ENCODE data around the gene BAZ2B. TPM values are rescaled to one million over a fixed set of nuclear protein-coding genes. Genes with fewer than 3 reads are reported as not detected.

The BAZ2B gene
- total RNA-seq, 1 experiment from 2014 or later = 54.9 TPM

GRCh38 chr2:159411460-159411859 lies 204.9 kb downstream of the BAZ2B start:
- Histone ChIP-seq H4K91ac (ENCODE audit: insufficient read length, low read depth, low read length) (no peak overlapping the region), H3K79me2 (ENCODE audit: insufficient read depth, low read length) (no peaks in the 10 kb centered on the region), H2BK15ac (ENCODE audit: low read depth, low read length) (no peak overlapping the region), H3K14ac (ENCODE audit: insufficient read depth, low read length) (no peak overlapping the region), H3K27me3 (ENCODE audit: insufficient read depth, low read length) (no peaks in the 10 kb centered on the region), H2BK12ac (ENCODE audit: insufficient read length, low read depth, low read length) (no peak overlapping the region), H2AFZ (ENCODE audit: low read length) (no peak overlapping the region), H4K5ac (ENCODE audit: insufficient read length, low read depth, low read length) (no peak overlapping the region), H3T11ph (ENCODE audit: low read length) (no peak overlapping the region), H3K4ac (ENCODE audit: low read depth, low read length) (no peak overlapping the region), H4K8ac (replicated peaks; ENCODE audit: insufficient read length, low read depth, low read length) (no peak overlapping the region), H4K20me1 (ENCODE audit: control insufficient read depth, insufficient read depth, insufficient read length) (no peaks in the 10 kb centered on the region), H2AK5ac (ENCODE audit: insufficient read length, low read length) (no peak overlapping the region), H2BK5ac (ENCODE audit: insufficient read length, low read length) (no peak overlapping the region), H3K18ac (ENCODE audit: insufficient read length, low read depth, low read length) (no peak overlapping the region), H3K4me2 (ENCODE audit: insufficient read depth, insufficient read length, low read length) (no peak overlapping the region), H3K4me1 (ENCODE audit: insufficient read depth, low read length) (no peaks in the 10 kb centered on the region), H3K23me2 (ENCODE audit: insufficient read length, low read depth, low read length, poor library complexity, severe bottlenecking) (no peaks in the 10 kb centered on the region), H3K9me3 (ENCODE audit: control insufficient read depth, low read depth, low read length) (no peaks in the 10 kb centered on the region), H3K27ac (ENCODE audit: insufficient read length, low read depth, low read length) (no peak overlapping the region), H3K79me1 (ENCODE audit: insufficient read depth, low read depth, low read length, poor library complexity, severe bottlenecking) (no peaks in the 10 kb centered on the region), H3K9ac (ENCODE audit: extremely low read depth, insufficient read length, low read length) (no peak overlapping the region), H3K23ac (ENCODE audit: insufficient read length, low read depth, low read length) (no peak overlapping the region), H2BK20ac (ENCODE audit: low read depth, low read length, poor library complexity, severe bottlenecking) (no peak overlapping the region), H3K56ac (ENCODE audit: insufficient read length, low read depth, low read length) (no peak overlapping the region), H2BK120ac (ENCODE audit: low read depth, low read length, poor library complexity, severe bottlenecking) (no peak overlapping the region)
- Mint-ChIP-seq H3K4me3 (no peak overlapping the region), H3K9me3 (no peaks in the 10 kb centered on the region; a peak in 1 of 5 replicates), H3K36me3 (ENCODE audit: insufficient read depth in 1 of 3, low read depth in 3 of 3) (peaks cover 2 to 16% (median 14%) of the 10 kb centered on the region in 3 experiments; a peak in 4 of 7 replicates), H3K27me3 (ENCODE audit: low read depth) (no peaks in the 10 kb centered on the region), H3K27ac (no peak overlapping the region), H3K4me1 (no peaks in the 10 kb centered on the region)
- DNase-seq = no peak
- no CpG with 5 or more reads among the region's 1 CpG for WGBS (ENCODE audit: extremely low coverage, insufficient read length, low lambda C conversion rate)
- TF ChIP-seq CTCF (conservative IDR thresholded peaks at IDR 0.05) = no peak

All from H9 (cell line).